PC-9 (cell line): ENCODE results near the gene CNKSR3.

Source experiments
- CTCF ChIP-seq: fragments of 200-600 bp; sonication (generic); conservative IDR thresholded peaks from 2 replicates; pipeline ENCODE4 v1.6.1; 2017; ENCODE audit warnings: mixed run types, antibody characterized with exemption, mild to moderate bottlenecking, moderate library complexity
- EZH2 ChIP-seq: fragments of 200-600 bp; sonication (generic); IDR thresholded peaks from 2 replicates; pipeline ENCODE4 v1.8.0; 2017; ENCODE audit warnings: antibody characterized with exemption, low read depth

- no peak for TF ChIP-seq EZH2
- no peak for TF ChIP-seq CTCF
Measured at GRCh38 chr6:154412106-154412820, 98.2 kb downstream of the CNKSR3 start.
